GM10847 (cell line): ENCODE data around the gene CNN3.

Experiments
- POLR2A ChIP-seq: IDR thresholded peaks from 2 replicates; pipeline ENCODE4 v1.6.1; 2011; ENCODE audit not compliant: insufficient read length; ENCODE audit errors: extremely low read depth

Gene CNN3

GRCh38 chr1:94887106-94887505, 39.8 kb downstream of the CNN3 start:
- no peak for TF ChIP-seq POLR2A

- TF ChIP-seq POLR2A, result no peak
Observed at GRCh38 chr1:94886361-94886760, 40.5 kb downstream of the CNN3 start.

DNA sequence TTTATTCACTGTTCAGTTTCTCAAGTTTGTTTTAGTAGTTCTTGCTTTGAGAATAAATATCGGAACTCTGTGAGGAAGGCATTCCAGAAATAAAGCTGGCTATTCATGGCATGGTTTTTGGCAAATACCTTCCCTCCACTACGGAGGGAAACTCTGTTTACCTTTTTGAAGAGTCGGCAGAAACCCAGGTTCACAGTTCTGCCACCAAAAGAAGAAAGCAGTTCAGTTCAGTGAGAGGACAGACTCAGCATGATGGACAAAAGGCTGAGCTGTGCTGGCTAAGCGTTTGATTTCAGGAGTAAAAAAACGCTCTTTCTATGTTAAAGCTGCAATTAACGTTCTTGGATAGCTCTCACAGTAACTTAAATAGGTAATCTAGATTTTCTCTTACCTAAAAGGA, 42.4 kb downstream of the CNN3 start:
- no peak for TF ChIP-seq POLR2A

- TF ChIP-seq POLR2A, result no peak
Observed at GRCh38 chr1:94884106-94884505, 42.8 kb downstream of the CNN3 start.

- no peak for TF ChIP-seq POLR2A
Observed at GRCh38 chr1:94883691-94884090, 43.2 kb downstream of the CNN3 start.

- TF ChIP-seq POLR2A, result no peak
Observed at GRCh38 chr1:94878329-94878728, 48.6 kb downstream of the CNN3 start.

DNA sequence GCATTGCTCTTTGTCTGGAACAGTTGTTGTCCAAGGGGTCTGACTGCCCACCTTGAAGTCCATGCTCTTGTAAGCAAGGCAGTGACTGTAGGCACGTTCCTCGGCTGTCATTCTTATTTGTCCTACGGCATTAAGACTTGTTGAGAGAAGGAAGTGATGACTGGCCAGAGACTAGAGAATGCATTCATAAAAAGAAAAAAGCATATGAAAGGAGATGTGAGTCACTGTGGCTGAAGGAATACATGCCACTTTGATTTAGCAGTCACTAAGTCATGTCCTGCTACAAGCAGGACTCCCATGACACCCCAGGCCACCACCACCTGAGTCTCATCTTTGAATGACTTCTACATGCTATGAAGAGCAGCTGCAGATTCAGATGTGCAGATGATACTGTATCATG, 50.5 kb downstream of the CNN3 start:
- TF ChIP-seq POLR2A, result no peak

- TF ChIP-seq POLR2A, result no peak
Observed at GRCh38 chr1:94875794-94876193, 51.1 kb downstream of the CNN3 start.

GRCh38 chr1:94874423-94874822, 52.5 kb downstream of the CNN3 start:
- no peak for TF ChIP-seq POLR2A

- no peak for TF ChIP-seq POLR2A
Observed at GRCh38 chr1:94873520-94874351, 53.2 kb downstream of the CNN3 start.

DNA sequence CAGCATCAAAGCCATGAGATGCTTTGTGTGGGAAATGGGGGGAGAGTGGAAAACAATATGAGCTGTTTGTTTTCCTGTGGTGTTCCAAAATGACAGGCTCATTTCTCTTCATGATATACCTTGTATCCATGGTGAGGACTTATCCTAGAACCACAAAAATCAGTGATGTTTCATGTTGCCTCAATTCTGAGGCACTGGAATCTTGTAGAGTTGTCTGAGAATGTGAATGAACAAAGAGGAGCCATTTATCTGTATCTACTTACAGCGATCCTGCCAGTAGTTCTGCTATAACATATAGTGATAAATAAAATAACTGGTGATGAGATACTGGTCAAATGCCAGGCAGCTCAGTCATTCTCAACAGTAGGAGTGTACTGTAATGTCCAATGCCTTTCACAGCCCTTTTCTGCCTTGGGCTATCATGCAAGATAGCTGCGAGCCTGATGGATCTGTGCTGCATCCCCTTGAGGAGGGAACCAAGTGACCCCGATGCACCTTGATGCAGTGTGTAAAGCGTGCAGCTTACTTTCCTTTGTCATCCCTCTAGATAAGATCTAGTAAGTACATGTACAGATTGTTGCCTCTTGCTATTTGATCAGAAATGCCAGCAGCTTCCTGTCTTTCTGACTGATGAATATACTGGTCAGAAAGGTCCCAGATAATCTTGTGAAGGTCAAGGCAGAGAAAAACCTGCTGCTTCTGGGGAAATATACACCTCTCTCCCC, 54.0 kb downstream of the CNN3 start:
- TF ChIP-seq POLR2A, result no peak

DNA sequence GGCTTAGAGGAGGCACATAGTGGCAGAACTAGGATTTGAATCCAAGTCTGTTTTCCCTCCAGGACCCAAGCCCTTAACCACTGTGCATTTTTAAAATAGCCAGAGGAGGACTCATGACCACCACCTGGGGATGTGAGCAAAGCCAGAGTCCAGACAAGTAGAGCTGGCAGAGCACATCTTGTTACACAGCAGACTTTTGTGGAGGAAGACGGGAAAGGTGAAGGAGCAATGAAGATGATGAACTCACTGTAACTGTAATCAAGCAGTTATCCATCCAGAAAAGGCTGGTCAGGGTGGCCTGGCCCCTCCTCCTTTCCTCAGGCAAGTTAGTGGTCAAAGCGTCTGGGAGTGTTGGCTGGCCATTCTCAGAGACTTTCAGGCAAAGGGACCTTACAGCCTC, 55.9 kb downstream of the CNN3 start:
- no peak for TF ChIP-seq POLR2A

DNA sequence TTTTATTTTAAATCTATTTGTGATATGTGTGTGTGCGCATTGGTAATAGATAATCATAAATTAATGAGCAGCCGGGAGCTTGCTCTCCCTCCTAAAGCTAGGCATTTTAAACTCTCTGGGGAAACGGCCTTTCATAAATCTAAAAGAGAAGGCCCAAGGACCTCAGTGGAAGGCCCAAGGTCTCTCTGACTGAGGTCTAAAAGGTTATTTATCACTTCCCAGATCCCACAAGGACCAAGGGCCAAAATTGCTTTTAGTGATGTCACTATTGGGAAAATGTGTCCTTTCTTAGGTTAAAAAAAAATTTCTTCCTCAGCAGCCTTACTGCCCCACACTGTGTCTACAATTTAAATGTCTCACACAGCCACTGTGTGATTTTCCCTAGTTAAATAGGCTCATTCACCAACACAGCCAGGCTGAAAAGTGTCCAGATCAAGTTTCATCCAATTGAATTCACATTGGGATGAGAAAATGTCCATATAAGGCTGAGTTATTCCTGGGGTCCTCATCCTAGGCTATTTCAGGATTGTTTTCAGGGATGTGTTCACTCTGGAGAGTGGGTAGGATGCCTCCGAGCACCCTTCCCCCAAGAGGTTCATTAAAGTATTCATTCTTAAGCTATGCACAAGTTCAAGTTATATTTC, 60.6 kb downstream of the CNN3 start:
- no peak for TF ChIP-seq POLR2A

GRCh38 chr1:94865360-94865759, 61.5 kb downstream of the CNN3 start:
- TF ChIP-seq POLR2A, result no peak

DNA sequence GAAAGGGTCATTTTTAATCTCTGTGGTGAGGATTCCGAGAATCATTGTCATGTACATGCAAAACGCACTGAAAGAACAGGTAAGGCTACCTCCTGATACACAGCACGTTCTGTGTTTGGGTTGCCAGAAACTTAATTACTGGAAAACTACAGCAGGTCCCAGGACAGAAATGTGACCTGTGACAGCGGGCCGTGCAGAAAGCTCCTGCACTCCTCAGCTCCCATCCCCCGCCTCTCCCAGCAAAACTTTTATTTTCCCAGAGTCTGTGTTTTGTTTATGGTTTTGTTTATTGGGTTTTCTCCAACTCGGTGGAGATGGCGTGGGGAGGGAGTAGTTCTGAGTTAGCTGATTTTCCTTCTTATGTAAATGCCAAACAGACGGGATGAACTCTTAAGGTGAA, 62.1 kb downstream of the CNN3 start:
- no peak for TF ChIP-seq POLR2A

DNA sequence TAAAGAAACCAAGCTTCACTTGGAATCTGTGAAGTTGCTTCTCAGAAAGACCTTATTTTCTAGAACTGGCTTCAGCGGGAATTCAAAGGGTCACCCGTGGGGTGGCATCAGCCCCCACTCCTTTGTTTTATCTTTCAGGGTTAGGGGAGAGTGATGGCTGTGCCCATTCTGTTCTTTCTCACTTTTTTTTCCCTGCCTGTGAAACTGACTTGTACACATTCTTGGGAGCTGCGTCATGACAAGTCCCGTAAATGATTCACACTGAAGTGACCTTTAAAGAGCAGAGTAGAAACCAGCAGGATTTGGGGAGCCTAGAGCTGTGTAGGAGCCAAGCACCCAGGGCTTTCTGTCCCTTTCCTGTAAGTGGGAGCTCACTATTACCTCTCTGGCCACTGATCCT, 63.0 kb downstream of the CNN3 start:
- no peak for TF ChIP-seq POLR2A
